Skin epidermis (tissue), 12 donors: Measurements from ENCODE around the gene DMRTB1.

ENCODE experiments used
- H3K27ac ChIP-seq, 21 experiments: fragments of 200-600 bp; sonication (generic) in 11 of 21; one replicate each; pipeline ENCODE4 v1.5.0; 2020; ENCODE audit warnings: mild to moderate bottlenecking in 3 of 21, inconsistent platforms in 2 of 21, moderate library complexity in 2 of 21
- H3K4me3 ChIP-seq, 7 experiments: fragments of 200-600 bp; sonication (generic) in 2 of 7; one replicate each; pipeline ENCODE4 v1.5.0; 2020; ENCODE audit warnings: inconsistent platforms in 2 of 7, mild to moderate bottlenecking in 2 of 7, moderate library complexity in 1 of 7

DMRTB1 gene

DNA sequence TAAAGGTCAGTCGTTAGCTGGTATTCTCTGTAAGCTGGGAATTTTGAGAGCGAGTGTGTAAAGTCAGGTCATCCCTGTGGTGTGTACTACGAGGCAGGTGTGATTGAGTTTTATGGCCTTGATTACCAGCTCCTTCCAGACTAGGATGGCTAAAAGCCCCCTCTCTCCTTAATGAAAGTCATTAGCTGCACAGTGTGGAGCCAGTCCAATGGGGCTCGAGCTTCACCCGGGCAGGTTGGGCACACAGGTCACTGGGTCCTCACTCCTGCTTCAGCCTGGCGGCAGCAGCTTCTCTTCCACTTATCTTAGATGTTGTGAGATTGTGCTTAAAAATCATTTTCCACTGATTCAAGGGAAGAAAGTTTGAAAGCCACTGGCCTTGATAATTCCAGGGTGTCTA is 3.0 kb downstream of the DMRTB1 start:
- Histone ChIP-seq H3K4me3 (no peak overlapping the region), H3K27ac (no peak overlapping the region)

DNA sequence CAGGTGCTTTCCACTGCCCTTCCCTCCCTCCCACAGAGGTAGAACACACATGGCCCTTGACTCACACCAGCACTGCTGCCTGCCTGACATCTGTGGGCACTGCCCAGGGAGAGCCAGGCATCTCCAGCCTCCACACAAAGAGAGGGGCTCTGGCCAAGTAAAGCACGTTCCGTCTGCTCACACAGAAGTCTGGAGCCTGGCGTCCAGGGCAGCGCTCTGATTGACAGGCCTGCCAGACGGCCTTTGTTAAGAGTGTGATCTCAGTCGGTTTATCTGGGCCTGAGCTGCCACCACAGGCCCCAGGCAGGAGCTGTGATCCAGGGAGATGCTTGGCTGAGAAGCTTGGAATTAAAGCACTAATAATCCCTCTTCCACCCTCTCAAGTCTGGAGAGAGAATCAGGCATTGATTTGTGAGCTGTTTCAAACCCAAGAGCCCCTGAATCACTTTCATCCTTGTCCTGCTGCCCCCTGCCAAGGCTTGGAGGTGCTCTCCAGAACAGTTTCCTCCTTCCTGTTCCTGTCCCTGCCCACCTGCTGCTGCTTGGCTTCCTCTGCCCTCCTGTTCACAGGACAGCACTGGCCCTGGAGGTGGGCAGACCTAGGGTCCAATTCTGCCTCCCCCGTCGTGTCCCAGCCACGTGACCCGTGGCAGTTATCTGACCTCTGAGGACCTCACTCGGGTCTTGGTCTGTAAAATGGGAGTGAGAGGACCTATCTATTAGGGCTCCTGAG is 3.7 kb downstream of the DMRTB1 start:
- no peak overlapping the region for H3K27ac ChIP-seq
- no peak overlapping the region for H3K4me3 ChIP-seq

DNA sequence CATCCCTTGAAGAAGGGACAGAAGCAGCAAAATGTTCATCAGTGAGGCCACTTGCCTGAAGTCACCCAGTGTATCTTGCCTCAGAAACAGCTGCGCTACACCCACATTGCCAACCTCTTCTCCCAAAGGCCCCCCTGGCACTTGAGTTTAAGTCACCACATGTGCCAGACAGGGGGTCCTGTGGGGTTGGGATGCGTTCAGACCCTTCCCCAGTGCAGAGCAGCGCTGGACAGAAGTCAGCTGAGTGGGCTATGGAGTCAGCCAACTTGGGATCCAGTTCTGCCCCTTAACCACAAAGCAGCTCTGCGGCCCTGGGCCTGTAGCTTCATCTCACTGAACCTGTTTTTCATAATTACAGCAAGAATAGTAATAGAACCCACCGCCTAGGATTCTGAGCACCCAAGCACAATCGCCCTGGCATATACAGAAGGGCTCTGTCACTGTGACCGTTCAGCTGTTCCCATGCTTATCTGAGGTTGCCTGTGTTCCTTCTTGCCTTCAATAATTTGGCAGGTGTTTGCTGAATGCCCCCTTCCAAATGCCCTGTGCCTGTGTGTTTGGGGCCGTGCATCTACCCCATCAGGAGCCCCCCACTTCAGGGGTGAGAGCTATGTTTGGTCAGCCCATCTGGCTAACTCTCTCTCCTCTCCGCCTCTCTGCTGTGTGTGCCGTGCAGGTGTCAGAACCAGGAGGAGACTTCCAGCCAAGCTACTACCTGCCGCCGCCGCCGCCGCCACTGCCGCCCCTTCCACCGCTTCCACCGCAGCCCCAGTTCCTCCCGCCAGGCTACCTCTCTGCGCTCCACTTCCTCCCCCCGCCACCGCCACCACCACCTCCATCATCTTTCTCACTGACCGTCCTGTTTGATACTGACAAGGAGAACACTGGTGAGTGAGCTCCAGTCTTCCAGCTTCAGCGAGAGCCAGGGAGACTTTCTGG is 5.0 kb downstream of the DMRTB1 start:
- no peak overlapping the region for H3K4me3 ChIP-seq
- H3K27ac ChIP-seq = no peak overlapping the region

DNA sequence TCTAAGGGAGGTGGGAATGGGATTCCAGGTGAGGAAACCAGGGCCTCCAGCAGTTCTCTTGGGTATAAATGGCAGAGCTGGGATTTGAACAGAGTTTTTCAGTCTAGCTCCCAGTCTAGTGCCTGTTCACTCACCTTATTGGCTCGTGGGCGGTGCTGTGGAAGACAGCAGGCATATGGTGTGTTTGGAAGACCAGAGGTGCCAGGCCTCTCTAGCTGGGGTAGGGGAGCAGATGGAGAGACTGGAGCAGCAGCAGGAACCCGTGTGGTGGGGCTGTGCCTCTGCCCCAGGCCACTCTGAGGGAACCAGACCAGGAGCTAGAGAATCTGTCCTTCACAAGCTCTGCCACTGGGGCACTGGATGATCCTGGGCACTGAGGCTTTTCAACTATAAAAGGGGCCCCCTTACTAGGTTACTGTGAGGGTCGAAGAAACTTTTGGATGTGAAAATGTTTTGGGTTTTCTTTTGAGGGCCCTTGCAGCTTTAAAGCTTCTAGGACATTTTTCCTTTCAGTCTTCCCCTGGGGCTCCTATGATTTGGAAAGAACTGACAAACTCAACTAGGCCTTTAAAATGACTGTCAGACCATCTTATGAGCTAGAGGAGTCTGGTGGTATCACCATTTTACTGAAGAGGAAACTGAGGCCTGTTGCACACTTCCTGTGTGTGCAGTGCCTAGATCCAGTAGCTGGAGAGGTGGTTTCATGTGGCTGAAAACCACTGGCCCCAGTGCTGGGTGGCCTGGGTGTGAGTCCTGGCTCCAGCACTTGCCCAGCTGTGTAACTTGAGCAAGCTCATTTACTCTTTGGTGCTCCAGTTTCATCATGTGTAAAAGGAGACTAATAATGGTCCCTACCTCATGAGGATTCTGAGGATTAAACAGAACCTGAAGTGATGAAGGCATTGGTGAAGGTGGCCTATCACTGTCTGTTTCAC is 6.1 kb downstream of the DMRTB1 start:
- Histone ChIP-seq H3K27ac (no peak overlapping the region), H3K4me3 (no peak overlapping the region)

DNA sequence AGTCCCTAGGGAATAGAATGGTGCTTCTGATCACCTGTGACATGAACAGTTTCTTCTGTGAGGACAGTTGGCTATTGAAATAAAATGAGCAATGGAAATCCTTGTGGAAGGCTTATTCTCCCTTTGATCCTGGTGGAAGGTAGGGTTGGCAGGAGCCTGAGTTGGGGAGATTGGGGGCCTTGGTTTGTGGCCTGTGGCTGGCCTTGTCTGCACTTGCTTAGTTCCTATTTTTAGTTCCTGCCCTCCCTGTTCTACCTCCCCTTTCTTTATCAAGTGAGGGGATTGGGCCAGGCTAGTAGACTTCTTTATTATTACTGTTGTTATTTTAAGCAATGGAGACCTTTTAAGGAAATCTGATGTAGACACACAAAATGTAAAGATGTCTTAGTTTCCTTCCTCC is 8.2 kb downstream of the DMRTB1 start:
- no peak overlapping the region for H3K4me3 ChIP-seq

DNA sequence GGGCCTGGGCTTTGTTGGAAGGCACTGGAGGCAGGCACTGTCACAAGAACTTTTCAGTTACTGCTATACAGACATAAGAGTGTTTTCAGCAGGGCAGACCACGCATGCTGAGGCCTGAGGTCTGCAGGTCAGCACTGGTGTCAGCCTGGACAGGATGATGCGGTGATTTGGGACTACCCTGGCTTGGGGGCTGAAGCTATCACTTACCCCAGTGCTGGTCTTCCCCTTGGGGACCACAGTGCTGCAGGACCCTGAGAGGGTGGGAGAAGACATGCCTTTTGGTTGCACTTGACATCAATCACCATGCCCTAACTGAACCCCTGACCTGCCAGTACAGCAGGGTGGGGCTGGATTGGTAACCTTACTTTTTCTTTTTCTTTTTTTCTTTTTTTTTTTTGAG is 9.2 kb downstream of the DMRTB1 start:
- no peak overlapping the region for H3K4me3 ChIP-seq
- no peak overlapping the region for H3K27ac ChIP-seq

More for the DNA sequence above, 8.2 kb downstream of the DMRTB1 start:
- no peak overlapping the region for H3K27ac ChIP-seq

DNA sequence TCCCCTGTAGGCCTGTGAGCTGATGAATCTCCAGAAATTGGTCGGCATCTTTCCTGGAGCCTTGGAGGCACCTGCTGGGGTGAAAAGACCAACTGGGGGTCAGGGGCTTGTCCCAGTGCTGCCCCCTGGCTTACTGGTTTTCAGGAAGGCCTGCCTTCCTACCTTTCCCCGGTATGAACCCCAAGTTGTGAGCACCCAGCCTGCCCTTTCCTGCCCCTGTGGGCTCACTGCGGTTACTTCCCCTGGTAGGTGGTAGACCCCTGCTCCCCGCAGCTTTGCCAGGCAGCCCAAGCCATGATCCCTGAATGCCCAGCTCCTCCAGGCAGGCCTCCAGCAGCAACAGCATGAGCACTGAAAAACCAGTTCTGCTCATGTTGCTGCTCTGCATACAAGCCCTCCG is 10.2 kb downstream of the DMRTB1 start:
- no peak overlapping the region for H3K4me3 ChIP-seq
- H3K27ac ChIP-seq = no peak overlapping the region

DNA sequence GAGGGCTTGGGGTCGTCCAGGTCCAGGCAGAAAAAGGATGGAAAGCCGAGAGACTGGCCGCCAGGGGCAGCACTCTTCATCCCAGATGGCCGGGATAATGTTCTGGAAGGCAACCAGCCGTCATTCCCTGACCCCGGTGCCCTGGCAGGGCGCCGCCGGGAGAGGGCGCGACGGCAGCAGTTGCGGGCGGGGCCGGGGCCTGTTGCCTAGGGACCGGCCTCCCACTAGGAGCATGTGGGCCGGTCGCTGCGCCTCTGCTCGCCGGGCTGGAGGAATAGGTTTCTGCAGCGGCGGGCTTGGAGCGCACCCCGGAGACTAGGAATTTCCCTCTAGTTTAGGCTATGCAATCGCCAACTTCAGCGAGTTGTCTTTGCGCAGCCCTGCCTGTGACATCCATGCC is 11.0 kb downstream of the DMRTB1 start:
- Histone ChIP-seq H3K4me3 (no peak overlapping the region), H3K27ac (no peak overlapping the region)

DNA sequence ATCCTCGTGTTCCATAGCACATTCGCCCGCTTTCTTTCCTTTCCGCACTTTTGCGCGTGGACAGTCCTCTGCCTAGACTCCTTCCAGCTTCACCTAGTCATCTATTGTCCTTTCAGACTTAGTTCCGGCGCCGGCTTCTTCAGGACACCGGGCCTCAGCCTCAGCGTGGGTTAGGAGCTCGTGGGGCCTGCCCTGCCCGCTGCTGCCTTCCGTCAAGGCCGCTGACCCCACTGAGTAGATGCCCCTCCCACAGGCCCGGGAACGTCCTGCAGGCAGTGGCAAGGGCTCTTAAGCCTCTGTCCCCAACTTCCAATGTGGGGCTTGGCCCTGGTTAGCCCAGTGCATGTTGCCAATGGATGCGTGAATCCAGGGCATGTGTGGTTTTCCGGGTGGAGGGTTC is 11.4 kb downstream of the DMRTB1 start:
- Histone ChIP-seq H3K4me3 (no peak overlapping the region), H3K27ac (no peak overlapping the region)

DNA sequence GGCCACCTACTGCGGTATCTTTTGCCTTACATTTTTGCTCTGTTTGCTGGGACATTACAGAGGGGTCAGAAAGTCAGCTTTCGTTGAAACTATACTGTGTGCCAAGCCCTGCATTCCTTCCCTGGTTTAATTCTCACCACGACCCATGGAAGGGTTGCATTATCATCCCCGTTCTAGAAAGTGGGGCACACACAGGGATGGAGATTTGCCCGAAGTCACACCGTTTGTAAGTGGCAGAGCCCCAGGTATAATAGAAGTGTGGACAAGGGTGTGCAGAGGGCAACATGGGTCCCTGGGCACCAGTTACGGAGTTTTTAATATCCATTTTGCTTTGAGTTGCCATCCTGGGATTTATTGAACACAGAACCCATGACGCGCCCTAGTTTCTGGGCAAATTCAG is 11.8 kb downstream of the DMRTB1 start:
- no peak overlapping the region for H3K27ac ChIP-seq
- H3K4me3 ChIP-seq = no peak overlapping the region

DNA sequence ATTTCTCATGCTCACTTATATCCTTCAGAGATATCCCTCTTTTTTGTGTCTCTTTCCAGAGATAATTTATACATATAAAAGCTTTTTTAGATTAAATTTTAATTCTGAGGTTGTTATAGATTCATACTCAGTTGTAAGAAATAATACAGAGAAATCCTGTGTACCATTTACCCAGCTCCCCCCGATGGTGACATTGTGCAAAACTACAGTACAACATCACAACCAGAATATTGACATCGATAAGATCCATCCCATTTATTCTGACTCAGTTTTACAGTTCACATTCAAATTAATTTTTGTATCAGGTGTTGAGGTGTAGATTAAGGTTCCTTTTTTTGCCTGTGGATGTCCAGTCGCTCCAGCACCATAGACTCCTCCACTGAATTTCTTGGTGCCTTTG is 14.3 kb downstream of the DMRTB1 start:
- Histone ChIP-seq H3K27ac (no peak overlapping the region), H3K4me3 (no peak overlapping the region)

DNA sequence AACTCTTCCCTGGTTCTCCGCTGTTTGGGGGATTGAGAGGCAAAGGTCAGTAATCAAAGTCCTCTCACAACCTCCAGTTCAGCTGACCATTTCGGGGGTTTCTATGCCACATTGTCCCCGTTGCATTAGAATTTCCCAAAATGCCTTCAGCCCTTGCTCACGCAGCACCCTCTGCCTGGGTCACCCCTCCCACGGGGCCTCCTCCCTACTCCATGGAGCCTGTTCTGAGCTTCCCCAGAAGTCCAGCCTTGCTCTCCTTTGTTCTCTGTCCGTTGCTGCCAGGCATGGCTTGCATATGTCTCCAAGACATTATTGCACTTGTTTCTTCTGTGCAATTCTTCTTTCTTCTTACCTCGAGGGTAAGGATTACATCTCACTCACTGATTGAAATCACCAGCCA is 16.5 kb downstream of the DMRTB1 start:
- Histone ChIP-seq H3K27ac (no peak overlapping the region), H3K4me3 (no peak overlapping the region)

DNA sequence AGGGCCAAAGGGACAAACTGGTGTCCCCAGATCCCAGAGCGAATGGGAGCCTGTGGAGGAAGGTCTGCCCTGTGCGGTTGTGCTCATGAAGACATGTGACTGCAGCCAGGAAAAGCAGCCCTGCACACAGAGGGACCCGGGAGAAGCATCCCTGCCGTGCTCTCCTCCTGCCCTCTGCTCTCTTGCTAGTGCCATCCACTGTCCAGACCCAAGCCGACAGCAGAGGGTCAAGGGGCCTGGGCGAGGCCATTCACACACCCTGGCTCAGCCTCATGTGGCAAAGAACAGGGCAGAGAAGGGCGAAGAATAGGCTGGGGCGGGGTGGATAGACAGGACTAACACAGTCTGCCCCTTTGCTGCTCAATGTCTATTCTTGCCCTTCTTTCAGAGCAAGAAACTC is 17.4 kb downstream of the DMRTB1 start:
- no peak overlapping the region for H3K27ac ChIP-seq

DNA sequence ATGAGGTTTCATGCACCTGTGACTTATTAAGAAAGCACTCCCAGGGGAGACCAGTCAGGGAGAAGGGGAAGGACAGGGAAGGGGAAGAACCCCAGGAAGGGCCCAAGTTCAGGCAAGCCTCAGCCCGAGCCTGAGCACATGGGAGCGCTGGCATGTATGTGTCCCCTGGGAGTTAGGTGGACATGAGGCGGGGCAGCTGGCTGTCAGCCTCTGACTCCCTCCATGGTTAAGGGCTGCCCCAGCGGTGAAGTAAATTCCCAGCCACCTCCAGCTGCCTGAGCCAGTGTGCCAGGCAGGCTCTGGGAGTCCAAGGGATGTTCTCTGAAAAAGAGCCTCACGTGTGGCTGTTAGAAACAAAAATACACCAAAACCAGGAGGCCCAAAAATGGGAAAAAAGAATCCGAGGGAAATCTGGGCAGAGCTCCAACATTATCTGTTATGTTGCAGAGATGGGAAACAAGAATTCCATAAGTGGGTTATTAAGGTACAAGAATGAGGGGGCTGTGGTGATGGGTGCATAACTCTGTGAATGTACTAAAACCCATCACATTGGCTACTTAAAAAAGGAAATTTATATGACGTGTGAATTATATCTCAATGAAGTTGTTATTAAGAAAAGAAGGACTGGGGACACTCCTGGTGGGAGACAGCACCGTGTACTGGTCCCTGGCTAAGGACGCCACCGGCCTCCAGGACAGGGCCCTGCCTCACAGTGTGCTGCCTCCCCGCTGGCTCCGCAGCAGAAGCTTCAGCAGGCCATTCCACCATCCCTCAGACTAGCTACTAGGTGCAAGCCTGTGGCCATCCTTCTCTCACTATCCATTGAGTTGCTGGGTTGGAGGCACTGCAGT is 18.7 kb downstream of the DMRTB1 start:
- no peak overlapping the region for H3K27ac ChIP-seq
- no peak overlapping the region for H3K4me3 ChIP-seq

More for the DNA sequence above, 17.4 kb downstream of the DMRTB1 start:
- H3K4me3 ChIP-seq = no peak overlapping the region

DNA sequence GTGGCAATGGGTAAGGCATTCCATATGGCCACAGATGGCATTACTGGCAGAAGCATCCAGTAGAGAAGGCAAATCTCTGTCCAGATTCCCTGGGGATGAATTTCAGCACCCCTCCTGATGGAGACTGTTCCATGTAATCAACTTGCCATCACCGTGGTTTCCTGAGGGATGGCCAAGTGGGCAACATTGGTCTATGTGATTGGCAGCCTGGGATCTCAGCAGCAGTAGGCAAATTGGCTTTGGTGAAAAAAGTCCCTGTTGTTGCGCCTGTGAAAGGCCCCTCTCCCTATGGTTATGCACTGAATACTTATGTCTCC is 19.3 kb downstream of the DMRTB1 start:
- Histone ChIP-seq H3K27ac (no peak overlapping the region), H3K4me3 (no peak overlapping the region)

DNA sequence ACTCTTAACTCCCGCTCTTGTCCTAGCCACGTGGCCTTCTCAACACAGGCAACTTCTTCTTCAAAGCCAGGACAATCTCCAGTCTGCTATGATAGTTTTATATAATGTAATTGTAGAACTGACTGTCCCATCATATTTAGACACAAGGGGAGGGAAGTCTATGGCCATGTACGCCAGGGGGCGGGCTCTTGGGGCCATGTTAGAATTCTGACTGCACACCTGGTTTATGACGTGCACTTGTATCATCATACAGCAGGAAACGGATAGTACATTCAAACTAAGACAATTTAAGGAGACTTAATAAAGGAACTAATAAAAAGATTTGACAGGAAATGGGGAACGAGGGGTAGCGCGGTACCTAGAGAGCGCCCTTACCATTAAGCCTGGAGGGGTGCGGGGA is 21.5 kb downstream of the DMRTB1 start:
- Histone ChIP-seq H3K4me3 (no peak overlapping the region), H3K27ac (no peak overlapping the region)

DNA sequence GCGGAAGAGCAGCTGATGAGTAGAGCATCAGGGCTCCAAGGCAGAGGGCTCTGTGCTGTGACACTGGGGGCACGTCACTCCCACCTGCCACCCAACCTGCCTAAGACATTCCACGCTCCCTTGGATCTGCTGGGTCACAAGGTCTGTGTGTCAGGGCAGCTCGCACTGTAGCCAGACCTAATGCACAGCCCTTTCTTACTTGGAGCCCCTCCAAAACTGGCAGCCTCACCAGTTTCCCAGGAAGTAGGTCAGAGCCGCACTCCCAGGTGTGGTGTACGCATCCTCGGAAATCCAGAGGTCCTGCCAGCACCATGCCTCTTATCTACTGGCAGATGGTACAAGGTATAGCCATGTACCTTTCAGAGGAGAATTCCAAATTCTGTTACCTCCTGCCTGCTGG is 22.3 kb downstream of the DMRTB1 start:
- Histone ChIP-seq H3K27ac (no peak overlapping the region), H3K4me3 (no peak overlapping the region)

DNA sequence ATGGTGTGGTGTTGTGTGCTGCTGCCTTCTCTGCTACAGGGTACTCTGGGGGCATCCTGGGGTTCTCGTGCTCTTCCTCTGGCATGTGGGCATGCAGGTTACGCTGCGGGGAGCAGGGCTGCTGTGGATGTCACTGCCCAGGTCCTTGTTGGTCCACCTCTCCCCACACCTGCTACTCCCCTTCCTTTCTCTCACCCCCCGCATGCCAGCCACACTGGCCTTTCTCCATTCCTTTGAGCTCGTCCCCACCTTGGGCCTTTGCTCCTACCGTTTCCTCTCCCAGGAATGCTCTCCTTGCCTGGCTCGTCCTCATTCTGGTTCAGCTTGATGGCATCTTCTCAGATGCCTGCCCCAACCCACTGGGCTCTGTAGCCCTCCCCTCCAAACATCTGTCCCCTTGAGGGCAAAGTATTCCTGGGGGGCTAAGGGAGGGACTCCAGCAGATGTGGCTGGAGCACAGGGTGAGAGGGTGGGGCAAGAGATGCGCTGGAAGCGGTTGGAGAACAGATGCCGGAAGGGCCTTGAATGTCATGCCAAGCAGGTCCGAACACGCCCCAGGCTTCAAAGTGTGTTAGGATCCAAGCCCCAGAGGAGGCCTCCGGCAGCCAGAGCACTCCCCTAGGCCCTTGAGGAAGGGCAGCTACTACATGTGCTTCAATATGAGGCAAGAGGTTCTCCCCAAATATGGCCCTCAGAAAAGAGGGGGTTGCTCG is 23.4 kb downstream of the DMRTB1 start:
- H3K4me3 ChIP-seq = no peak overlapping the region

DNA sequence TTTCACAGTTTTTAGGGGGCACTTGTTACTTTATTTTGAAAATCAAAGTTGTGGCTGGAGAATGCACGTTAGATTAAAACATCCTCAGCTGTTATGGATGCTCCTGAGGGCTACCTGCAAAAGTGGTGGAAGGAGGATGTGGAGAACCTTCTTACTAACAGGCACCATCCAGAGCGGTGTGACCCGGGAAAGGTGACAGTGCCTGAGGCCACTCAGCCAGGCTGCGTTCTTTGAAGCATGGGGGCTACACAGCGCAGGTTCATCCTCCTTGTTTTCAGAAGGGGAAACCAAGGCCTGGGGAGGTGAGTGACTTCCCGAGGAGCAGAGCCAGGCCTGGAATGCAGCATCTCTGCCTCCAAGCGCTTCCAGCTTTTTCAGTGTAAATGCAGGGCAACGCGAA is 24.0 kb downstream of the DMRTB1 start:
- H3K27ac ChIP-seq = no peak overlapping the region
- no peak overlapping the region for H3K4me3 ChIP-seq

More for the DNA sequence above, 23.4 kb downstream of the DMRTB1 start:
- H3K27ac ChIP-seq = no peak overlapping the region
